Lower lobe of right lung (tissue), 2 donors: ENCODE data around the gene RELN. TPM values are rescaled to one million over a fixed set of nuclear protein-coding genes. Genes with fewer than 3 reads are reported as not detected.

Experiments
- ATAC-seq, 2 donors: fragments of 200-7000 bp; cut with Tn5 transposase; one replicate each; pipeline ENCODE4 v1.9.1; 2020 to 2022; ENCODE audit warnings: mild to moderate bottlenecking in 2 of 2, moderate library complexity in 2 of 2
- DNase-seq: peaks from one replicate; pipeline ENCODE4 v3.0.0-alpha.2; 2020
- H3K27ac ChIP-seq: fragments of 200-600 bp; one replicate; pipeline ENCODE4 v1.8.0; 2022
- H3K27me3 ChIP-seq: fragments of 200-600 bp; one replicate; pipeline ENCODE4 v1.8.0; 2022; ENCODE audit warnings: low read depth
- H3K36me3 ChIP-seq: fragments of 200-600 bp; one replicate; pipeline ENCODE4 v1.8.0; 2022; ENCODE audit warnings: mild to moderate bottlenecking
- H3K4me1 ChIP-seq: fragments of 200-600 bp; one replicate; pipeline ENCODE4 v1.8.0; 2022
- H3K4me3 ChIP-seq: fragments of 200-600 bp; one replicate; pipeline ENCODE4 v1.8.0; 2022; ENCODE audit warnings: mild to moderate bottlenecking
- H3K9me3 ChIP-seq: fragments of 200-600 bp; one replicate; pipeline ENCODE4 v1.8.0; 2022
- CTCF ChIP-seq: fragments of 200-600 bp; IDR thresholded peaks from one replicate; pipeline ENCODE4 v1.8.0; 2022; ENCODE audit warnings: antibody characterized with exemption, mild to moderate bottlenecking
- intact Hi-C: fragments of 100-400 bp; cut with DNase I; formaldehyde crosslinking; loops from one replicate; pipeline ENCODE4 v1.11.0; 2022
- total RNA-seq: library from RNA; stranded (reverse); fragmentation: NEBNext Ultra II Directional; extraction: Animal tissue kit (Norgen Biotek cat#: 25700); gene quantifications from one replicate; pipeline ENCODE4 v1.2.1, GENCODE V29; 2021
- donor health status: DM: no; HTN: yes; CAD: no; lungs with severe emphysema.

Gene RELN
- total RNA-seq, 1 donor from 2014 or later: 3.7 TPM

- H3K27me3 ChIP-seq: no peaks in the 10 kb centered on the region
- no peak overlapping the region for H3K27ac ChIP-seq
- H3K36me3 ChIP-seq: no peaks in the 10 kb centered on the region
- H3K9me3 ChIP-seq: no peaks in the 10 kb centered on the region
- no peak overlapping the region for H3K4me3 ChIP-seq
- H3K4me1 ChIP-seq: no peaks in the 10 kb centered on the region
- ATAC-seq (no peak), DNase-seq (no peak)
- no peak for TF ChIP-seq CTCF
- intact Hi-C loops: no loop called here
These were observed 67.8 kb downstream of the RELN start for GRCh38 chr7:103921692-103922091.

- DNase-seq (no peak), ATAC-seq (no peak)
- Histone ChIP-seq H3K27me3 (no peaks in the 10 kb centered on the region), H3K4me3 (no peak overlapping the region), H3K9me3 (no peaks in the 10 kb centered on the region), H3K4me1 (no peaks in the 10 kb centered on the region), H3K36me3 (no peaks in the 10 kb centered on the region), H3K27ac (no peak overlapping the region)
- intact Hi-C loops: no loop called here
- TF ChIP-seq CTCF: no peak
These were observed 70.1 kb downstream of the RELN start for GRCh38 chr7:103919272-103919868.

GRCh38 chr7:103918631-103919271, 70.7 kb downstream of the RELN start:
- Histone ChIP-seq H3K27me3 (no peaks in the 10 kb centered on the region), H3K4me1 (no peaks in the 10 kb centered on the region), H3K4me3 (no peak overlapping the region), H3K27ac (no peak overlapping the region), H3K9me3 (no peaks in the 10 kb centered on the region), H3K36me3 (no peaks in the 10 kb centered on the region)
- ATAC-seq (no peak), DNase-seq (no peak)
- no peak for TF ChIP-seq CTCF
- intact Hi-C loops: no loop called here

GRCh38 chr7:103915680-103916357, 73.6 kb downstream of the RELN start:
- Histone ChIP-seq H3K4me3 (no peak overlapping the region), H3K9me3 (no peaks in the 10 kb centered on the region), H3K27me3 (no peaks in the 10 kb centered on the region), H3K4me1 (no peaks in the 10 kb centered on the region), H3K36me3 (no peaks in the 10 kb centered on the region), H3K27ac (no peak overlapping the region)
- intact Hi-C loops: no loop called here
- ATAC-seq (no peak), DNase-seq (no peak)
- TF ChIP-seq CTCF: no peak

- no peak for TF ChIP-seq CTCF
- H3K27me3 ChIP-seq: no peaks in the 10 kb centered on the region
- no peak for ATAC-seq
- H3K4me1 ChIP-seq: no peaks in the 10 kb centered on the region
- intact Hi-C loops: no loop called here
- DNase-seq: no peak
- H3K9me3 ChIP-seq: no peaks in the 10 kb centered on the region
- H3K4me3 ChIP-seq: no peak overlapping the region
- no peaks in the 10 kb centered on the region for H3K36me3 ChIP-seq
- H3K27ac ChIP-seq: no peak overlapping the region
These were observed 75.1 kb downstream of the RELN start for GRCh38 chr7:103914147-103914899.
